PFSK-1 (cell line): ENCODE measurements around the gene LEPR.

Experiments
- POLR2AphosphoS5 ChIP-seq: IDR thresholded peaks from 2 replicates; pipeline ENCODE4 v1.6.1; 2012; ENCODE audit warnings: low read depth, mild to moderate bottlenecking, control low read depth, low read length, moderate library complexity
- SIN3A ChIP-seq: IDR thresholded peaks from 2 replicates; pipeline ENCODE4 v1.6.1; 2012; ENCODE audit warnings: mild to moderate bottlenecking, low read length, moderate library complexity, borderline replicate concordance; ENCODE audit not compliant: insufficient read depth
- TAF1 ChIP-seq: IDR thresholded peaks from 2 replicates; pipeline ENCODE4 v1.6.1; 2012; ENCODE audit warnings: low read length, control low read depth, borderline replicate concordance; ENCODE audit not compliant: insufficient read depth
- TF ChIP-seq, protein P1 (sequence below), 2 experiments: IDR thresholded peaks; 2 replicates each; pipeline versions ENCODE4 v1.6.1 to v1.8.0; 2011 to 2012; ENCODE audit warnings: low read depth in 2 of 2, low read length in 2 of 2, control low read depth in 1 of 2, inconsistent platforms in 1 of 2, mild to moderate bottlenecking in 1 of 2, moderate library complexity in 1 of 2; ENCODE audit not compliant: insufficient read depth in 1 of 2

DNA sequence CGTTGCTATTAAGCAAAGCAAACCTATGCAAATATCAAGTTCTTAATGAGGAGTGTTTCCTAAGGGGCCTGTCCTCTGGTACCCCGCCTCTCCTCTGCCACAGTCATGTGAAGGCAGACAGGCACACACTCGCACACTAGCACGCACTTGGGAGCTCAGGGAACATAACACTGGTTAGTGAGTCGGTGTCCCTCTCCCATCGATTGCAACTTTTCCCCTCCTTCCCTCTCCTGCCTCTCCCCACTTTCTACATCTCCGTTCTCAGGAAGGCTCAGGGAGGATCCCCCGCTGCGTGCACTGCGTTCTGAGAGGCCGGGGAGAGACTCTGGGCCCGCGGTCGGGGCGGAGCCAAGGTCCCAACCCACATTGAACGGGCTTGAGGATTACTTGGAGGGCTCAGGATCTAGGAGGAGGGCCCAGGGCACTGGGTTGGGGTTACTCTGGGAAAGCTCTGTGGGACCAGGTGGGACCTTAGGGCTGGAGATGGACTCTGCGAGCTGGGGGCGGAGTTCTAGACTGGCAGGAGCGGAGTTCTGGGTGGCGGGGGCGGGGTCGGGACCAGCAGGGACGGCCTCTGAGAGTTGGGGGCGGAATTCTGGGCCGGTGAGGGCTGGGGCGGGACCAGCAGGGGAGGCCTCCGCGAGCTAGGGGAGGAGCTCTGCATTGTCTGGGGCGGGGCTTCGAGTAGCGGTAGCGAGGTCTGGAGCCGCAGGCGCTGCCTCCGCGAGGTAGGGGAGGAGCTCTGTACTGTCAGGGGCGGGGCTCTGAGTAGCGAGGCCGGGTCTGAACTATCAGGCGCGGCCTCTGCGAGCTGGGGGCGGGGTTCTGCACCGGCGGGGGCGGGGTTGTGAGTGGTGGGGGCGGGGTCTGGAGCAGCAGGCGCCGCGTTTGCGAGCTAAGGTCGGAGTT, 533 bp upstream of the LEPR start:
- no peak for TF ChIP-seq TAF1
- no peak for TF ChIP-seq SIN3A
- TF ChIP-seq POLR2AphosphoS5, result no peak
- TF ChIP-seq, protein P1, sequence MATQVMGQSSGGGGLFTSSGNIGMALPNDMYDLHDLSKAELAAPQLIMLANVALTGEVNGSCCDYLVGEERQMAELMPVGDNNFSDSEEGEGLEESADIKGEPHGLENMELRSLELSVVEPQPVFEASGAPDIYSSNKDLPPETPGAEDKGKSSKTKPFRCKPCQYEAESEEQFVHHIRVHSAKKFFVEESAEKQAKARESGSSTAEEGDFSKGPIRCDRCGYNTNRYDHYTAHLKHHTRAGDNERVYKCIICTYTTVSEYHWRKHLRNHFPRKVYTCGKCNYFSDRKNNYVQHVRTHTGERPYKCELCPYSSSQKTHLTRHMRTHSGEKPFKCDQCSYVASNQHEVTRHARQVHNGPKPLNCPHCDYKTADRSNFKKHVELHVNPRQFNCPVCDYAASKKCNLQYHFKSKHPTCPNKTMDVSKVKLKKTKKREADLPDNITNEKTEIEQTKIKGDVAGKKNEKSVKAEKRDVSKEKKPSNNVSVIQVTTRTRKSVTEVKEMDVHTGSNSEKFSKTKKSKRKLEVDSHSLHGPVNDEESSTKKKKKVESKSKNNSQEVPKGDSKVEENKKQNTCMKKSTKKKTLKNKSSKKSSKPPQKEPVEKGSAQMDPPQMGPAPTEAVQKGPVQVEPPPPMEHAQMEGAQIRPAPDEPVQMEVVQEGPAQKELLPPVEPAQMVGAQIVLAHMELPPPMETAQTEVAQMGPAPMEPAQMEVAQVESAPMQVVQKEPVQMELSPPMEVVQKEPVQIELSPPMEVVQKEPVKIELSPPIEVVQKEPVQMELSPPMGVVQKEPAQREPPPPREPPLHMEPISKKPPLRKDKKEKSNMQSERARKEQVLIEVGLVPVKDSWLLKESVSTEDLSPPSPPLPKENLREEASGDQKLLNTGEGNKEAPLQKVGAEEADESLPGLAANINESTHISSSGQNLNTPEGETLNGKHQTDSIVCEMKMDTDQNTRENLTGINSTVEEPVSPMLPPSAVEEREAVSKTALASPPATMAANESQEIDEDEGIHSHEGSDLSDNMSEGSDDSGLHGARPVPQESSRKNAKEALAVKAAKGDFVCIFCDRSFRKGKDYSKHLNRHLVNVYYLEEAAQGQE (IDR thresholded peaks at IDR 0.05; ENCODE audit: insufficient read depth in 1 of 2, low read depth in 2 of 2, low read length in 2 of 2), result no peak
